ENCODE measurements around the gene MAPK13. TPM values are rescaled to one million over a fixed set of nuclear protein-coding genes. Genes with fewer than 3 reads are reported as not detected.

The MAPK13 gene
- total RNA-seq, 1 donor from 2014 or later = 5.8 TPM

DNA sequence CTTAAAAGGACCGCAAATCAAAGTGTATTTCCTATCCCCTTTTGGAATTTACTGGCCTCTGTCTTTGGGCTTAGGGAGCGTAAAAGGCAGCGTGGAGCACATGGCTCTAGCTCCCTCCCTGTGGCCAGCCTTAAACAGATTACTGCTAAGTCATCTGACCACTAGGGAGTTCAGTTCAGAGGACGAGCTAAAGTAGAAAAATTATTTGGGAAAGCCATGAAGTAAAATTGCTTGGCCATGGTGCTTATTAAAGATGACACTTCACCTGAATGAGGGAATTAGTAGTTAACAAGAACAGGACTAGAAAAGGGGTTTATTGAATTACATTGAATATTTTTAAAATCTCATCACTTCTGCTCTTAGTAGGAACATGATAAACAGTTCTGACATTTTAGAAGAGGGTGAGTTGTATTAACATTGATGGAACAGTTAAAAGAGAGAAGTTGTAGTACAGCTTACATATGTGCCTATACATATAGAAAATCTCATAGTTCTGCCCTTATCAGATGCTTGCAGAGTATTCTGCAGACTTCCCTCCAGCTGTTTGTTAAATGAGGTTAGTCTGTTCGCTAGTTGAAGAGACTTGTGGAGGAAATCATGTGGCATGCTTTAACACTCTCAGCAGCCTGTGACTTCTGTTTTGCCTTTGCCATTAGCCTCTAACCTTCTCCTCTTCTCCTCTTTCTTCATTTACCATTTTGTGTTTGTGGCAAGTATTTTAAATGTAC, 31.2 kb upstream of the MAPK13 start:
- H3K4me1 Mint-ChIP-seq (ENCODE audit: low read depth, unreplicated experiment) = peaks cover 15% of the 10 kb centered on the region
- Histone ChIP-seq H3K4me2 (ENCODE audit: low read length) (no peak overlapping the region), H2AFZ (ENCODE audit: low read depth, low read length) (no peak overlapping the region), H3K79me2 (ENCODE audit: insufficient read depth, low read length) (no peaks in the 10 kb centered on the region), H3K9ac (ENCODE audit: low read length) (no peak overlapping the region), H3K4me3 (ENCODE audit: insufficient read depth, low read depth, low read length) (no peak overlapping the region), H3K36me3 (ENCODE audit: insufficient read depth, low read length) (peaks cover 32% of the 10 kb centered on the region), H4K20me1 (ENCODE audit: insufficient read depth, low read length) (peaks cover 17% of the 10 kb centered on the region), H3K27me3 (ENCODE audit: insufficient read depth, low read length) (no peaks in the 10 kb centered on the region), H3K27ac (ENCODE audit: low read depth, low read length) (no peak overlapping the region), H3K9me3 (ENCODE audit: insufficient read depth, low read depth, low read length) (no peaks in the 10 kb centered on the region), H3K4me1 (ENCODE audit: insufficient read depth, low read length) (no peaks in the 10 kb centered on the region)
- no peak overlapping the region for H3K27ac Mint-ChIP-seq (ENCODE audit: unreplicated experiment)
- FAIRE-seq (no peak), DNase-seq (ENCODE audit: low read depth) (no peak)
- H3K9me3 Mint-ChIP-seq (ENCODE audit: unreplicated experiment) = no peaks in the 10 kb centered on the region
- no peak overlapping the region for H3K4me3 Mint-ChIP-seq (ENCODE audit: unreplicated experiment)
- H3K36me3 Mint-ChIP-seq (ENCODE audit: low read depth, unreplicated experiment) = peaks cover 10% of the 10 kb centered on the region
- no peaks in the 10 kb centered on the region for H3K27me3 Mint-ChIP-seq (ENCODE audit: low read depth, unreplicated experiment)
- TF ChIP-seq EZH2 (IDR thresholded peaks at IDR 0.05; ENCODE audit: insufficient read depth, low read length) = no peak
- TF ChIP-seq, protein P1, sequence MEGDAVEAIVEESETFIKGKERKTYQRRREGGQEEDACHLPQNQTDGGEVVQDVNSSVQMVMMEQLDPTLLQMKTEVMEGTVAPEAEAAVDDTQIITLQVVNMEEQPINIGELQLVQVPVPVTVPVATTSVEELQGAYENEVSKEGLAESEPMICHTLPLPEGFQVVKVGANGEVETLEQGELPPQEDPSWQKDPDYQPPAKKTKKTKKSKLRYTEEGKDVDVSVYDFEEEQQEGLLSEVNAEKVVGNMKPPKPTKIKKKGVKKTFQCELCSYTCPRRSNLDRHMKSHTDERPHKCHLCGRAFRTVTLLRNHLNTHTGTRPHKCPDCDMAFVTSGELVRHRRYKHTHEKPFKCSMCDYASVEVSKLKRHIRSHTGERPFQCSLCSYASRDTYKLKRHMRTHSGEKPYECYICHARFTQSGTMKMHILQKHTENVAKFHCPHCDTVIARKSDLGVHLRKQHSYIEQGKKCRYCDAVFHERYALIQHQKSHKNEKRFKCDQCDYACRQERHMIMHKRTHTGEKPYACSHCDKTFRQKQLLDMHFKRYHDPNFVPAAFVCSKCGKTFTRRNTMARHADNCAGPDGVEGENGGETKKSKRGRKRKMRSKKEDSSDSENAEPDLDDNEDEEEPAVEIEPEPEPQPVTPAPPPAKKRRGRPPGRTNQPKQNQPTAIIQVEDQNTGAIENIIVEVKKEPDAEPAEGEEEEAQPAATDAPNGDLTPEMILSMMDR (IDR thresholded peaks at IDR 0.05; ENCODE audit: insufficient read depth, low read depth, low read length) = no peak

DNA sequence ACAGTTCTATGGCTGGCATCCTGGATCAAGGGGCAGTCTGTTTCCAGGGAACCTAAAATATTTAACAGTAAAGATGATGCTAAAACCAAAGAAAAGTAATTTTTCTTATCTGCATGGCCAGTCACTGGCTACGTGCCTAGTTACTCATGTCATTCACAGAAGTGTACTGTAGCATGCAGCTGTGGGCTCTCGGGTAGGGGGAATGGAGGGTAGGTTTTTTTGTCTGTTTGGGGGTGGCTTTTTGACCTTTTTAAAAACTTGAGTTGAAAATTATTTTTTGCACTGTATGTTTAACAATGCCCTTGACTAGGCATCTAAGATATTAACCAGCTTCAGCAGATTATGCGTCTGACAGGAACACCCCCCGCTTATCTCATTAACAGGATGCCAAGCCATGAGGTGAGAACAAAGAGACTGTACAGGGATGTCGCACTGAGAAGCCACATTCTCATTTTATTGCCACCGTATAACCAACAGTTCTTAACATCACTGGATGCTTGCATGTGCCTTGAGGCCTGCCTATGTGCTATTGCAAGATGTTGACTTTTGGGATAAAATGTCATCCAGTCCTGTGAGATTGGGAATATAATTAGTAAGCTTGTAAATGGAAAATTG, 30.3 kb upstream of the MAPK13 start:
- no peak overlapping the region for H3K4me2 ChIP-seq (ENCODE audit: low read length)
- H3K27me3 ChIP-seq (ENCODE audit: insufficient read depth, low read length) = no peaks in the 10 kb centered on the region
- H3K27ac ChIP-seq (ENCODE audit: low read depth, low read length) = no peak overlapping the region
- H4K20me1 ChIP-seq (ENCODE audit: insufficient read depth, low read length) = peaks cover 17% of the 10 kb centered on the region
- no peak overlapping the region for H3K4me3 ChIP-seq (ENCODE audit: insufficient read depth, low read depth, low read length)
- Mint-ChIP-seq H3K27ac (ENCODE audit: unreplicated experiment) (no peak overlapping the region), H3K9me3 (ENCODE audit: unreplicated experiment) (no peaks in the 10 kb centered on the region), H3K4me3 (ENCODE audit: unreplicated experiment) (no peak overlapping the region), H3K36me3 (ENCODE audit: low read depth, unreplicated experiment) (peaks cover 10% of the 10 kb centered on the region), H3K4me1 (ENCODE audit: low read depth, unreplicated experiment) (peaks cover 12% of the 10 kb centered on the region), H3K27me3 (ENCODE audit: low read depth, unreplicated experiment) (no peaks in the 10 kb centered on the region)
- FAIRE-seq (no peak), DNase-seq (ENCODE audit: low read depth) (no peak)
- no peaks in the 10 kb centered on the region for H3K9me3 ChIP-seq (ENCODE audit: insufficient read depth, low read depth, low read length)
- no peaks in the 10 kb centered on the region for H3K79me2 ChIP-seq (ENCODE audit: insufficient read depth, low read length)
- peaks cover 32% of the 10 kb centered on the region for H3K36me3 ChIP-seq (ENCODE audit: insufficient read depth, low read length)
- TF ChIP-seq, protein P1 (IDR thresholded peaks at IDR 0.05; ENCODE audit: insufficient read depth, low read depth, low read length) = no peak
- no peak for TF ChIP-seq EZH2 (IDR thresholded peaks at IDR 0.05; ENCODE audit: insufficient read depth, low read length)
- H3K9ac ChIP-seq (ENCODE audit: low read length) = no peak overlapping the region
- H2AFZ ChIP-seq (ENCODE audit: low read depth, low read length) = no peak overlapping the region
- H3K4me1 ChIP-seq (ENCODE audit: insufficient read depth, low read length) = no peaks in the 10 kb centered on the region

DNA sequence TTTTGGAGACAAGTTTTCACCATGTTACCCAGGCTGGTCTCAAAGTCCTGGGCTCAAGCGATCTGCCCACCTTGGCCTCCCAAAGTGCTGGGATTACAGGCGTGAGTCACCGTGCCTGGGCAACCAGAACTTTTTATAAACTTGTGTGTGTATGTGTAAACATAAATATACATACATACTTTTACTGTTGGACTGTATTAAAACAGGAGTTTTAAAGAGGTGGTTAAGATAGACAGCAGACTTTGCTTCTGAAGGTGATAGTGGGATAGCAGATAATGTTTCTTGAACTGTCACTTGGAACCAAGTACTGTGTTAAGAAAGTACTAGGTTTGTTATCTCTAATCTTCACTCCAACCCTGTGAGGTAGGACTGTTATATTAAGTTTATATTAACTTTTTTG, 28.6 kb upstream of the MAPK13 start:
- Mint-ChIP-seq H3K4me3 (ENCODE audit: unreplicated experiment) (no peak overlapping the region), H3K9me3 (ENCODE audit: unreplicated experiment) (no peaks in the 10 kb centered on the region), H3K27me3 (ENCODE audit: low read depth, unreplicated experiment) (no peaks in the 10 kb centered on the region), H3K4me1 (ENCODE audit: low read depth, unreplicated experiment) (peaks cover 12% of the 10 kb centered on the region), H3K36me3 (ENCODE audit: low read depth, unreplicated experiment) (peaks cover 13% of the 10 kb centered on the region), H3K27ac (ENCODE audit: unreplicated experiment) (no peak overlapping the region)
- no peak for TF ChIP-seq EZH2 (IDR thresholded peaks at IDR 0.05; ENCODE audit: insufficient read depth, low read length)
- TF ChIP-seq, protein P1 (IDR thresholded peaks at IDR 0.05; ENCODE audit: insufficient read depth, low read depth, low read length) = no peak
- DNase-seq (ENCODE audit: low read depth) (no peak), FAIRE-seq (no peak)
- H3K4me3 ChIP-seq (ENCODE audit: insufficient read depth, low read depth, low read length) = no peak overlapping the region
- H3K9me3 ChIP-seq (ENCODE audit: insufficient read depth, low read depth, low read length) = no peaks in the 10 kb centered on the region
- no peak overlapping the region for H3K4me2 ChIP-seq (ENCODE audit: low read length)
- H2AFZ ChIP-seq (ENCODE audit: low read depth, low read length) = no peak overlapping the region
- H3K9ac ChIP-seq (ENCODE audit: low read length) = no peak overlapping the region
- H4K20me1 ChIP-seq (ENCODE audit: insufficient read depth, low read length) = peaks cover 7% of the 10 kb centered on the region
- H3K27me3 ChIP-seq (ENCODE audit: insufficient read depth, low read length) = no peaks in the 10 kb centered on the region
- H3K79me2 ChIP-seq (ENCODE audit: insufficient read depth, low read length) = no peaks in the 10 kb centered on the region
- H3K36me3 ChIP-seq (ENCODE audit: insufficient read depth, low read length) = peaks cover 21% of the 10 kb centered on the region
- H3K27ac ChIP-seq (ENCODE audit: low read depth, low read length) = no peak overlapping the region
- no peaks in the 10 kb centered on the region for H3K4me1 ChIP-seq (ENCODE audit: insufficient read depth, low read length)
